GM12878 (cell line): Measurements from ENCODE around the gene ZNF22. TPM values are rescaled to one million over a fixed set of nuclear protein-coding genes. Genes with fewer than 3 reads are reported as not detected.

ENCODE experiments used
- BACH1 ChIP-seq: fragments of 450-650 bp; IDR thresholded peaks from 2 replicates; pipeline ENCODE4 v1.6.1; 2017; ENCODE audit warnings: mild to moderate bottlenecking, borderline replicate concordance
- CBX3 ChIP-seq: fragments of 200-600 bp; sonication (generic); IDR thresholded peaks from 2 replicates; pipeline ENCODE4 v1.6.1; 2016; ENCODE audit warnings: low read depth, borderline replicate concordance
- CHD4 ChIP-seq: fragments of 200-600 bp; sonication (generic); IDR thresholded peaks from 2 replicates; pipeline ENCODE4 v1.6.1; 2016; ENCODE audit warnings: mild to moderate bottlenecking
- EED ChIP-seq: sonication (generic); IDR thresholded peaks from 2 replicates; pipeline ENCODE4 v1.6.1; 2016; ENCODE audit warnings: antibody characterized with exemption, low read depth
- ESRRA ChIP-seq: IDR thresholded peaks from 2 replicates; pipeline ENCODE4 v1.6.1; 2012; ENCODE audit warnings: mild to moderate bottlenecking, low read length, improper control_type of control experiment
- HDAC6 ChIP-seq: fragments of 200-600 bp; sonication (generic); IDR thresholded peaks from one replicate; pipeline ENCODE4 v1.8.0; 2017; ENCODE audit warnings: antibody characterized with exemption; ENCODE audit not compliant: unreplicated experiment
- HDGF ChIP-seq: fragments of 450-650 bp; IDR thresholded peaks from 2 replicates; pipeline ENCODE4 v1.6.1; 2016; ENCODE audit warnings: antibody characterized with exemption
- IRF4 ChIP-seq: IDR thresholded peaks from 2 replicates; pipeline ENCODE4 v1.6.1; 2011; ENCODE audit warnings: low read depth, low read length
- JUND ChIP-seq: IDR thresholded peaks from 2 replicates; pipeline ENCODE4 v1.6.1; 2012; ENCODE audit warnings: low read depth, mild to moderate bottlenecking, low read length, improper control_type of control experiment, moderate library complexity
- MEF2B ChIP-seq: fragments of 450-650 bp; IDR thresholded peaks from 2 replicates; pipeline ENCODE4 v1.6.1; 2018; ENCODE audit warnings: mild to moderate bottlenecking, moderate library complexity; ENCODE audit not compliant: partially characterized antibody, poor library complexity, severe bottlenecking
- MXI1 ChIP-seq: fragments of 150-350 bp; IDR thresholded peaks from 2 replicates; pipeline ENCODE4 v1.6.1; 2011; ENCODE audit warnings: low read depth, mild to moderate bottlenecking, inconsistent platforms, low read length, improper control_type of control experiment
- MYC ChIP-seq: IDR thresholded peaks from 2 replicates; pipeline ENCODE4 v1.6.1; 2011; ENCODE audit warnings: mild to moderate bottlenecking, low read length, moderate library complexity, inconsistent platforms; ENCODE audit not compliant: insufficient read depth, insufficient replicate concordance, insufficient read length, severe bottlenecking
- NBN ChIP-seq: fragments of 450-650 bp; IDR thresholded peaks from 2 replicates; pipeline ENCODE4 v1.6.1; 2016
- NFYB ChIP-seq: IDR thresholded peaks from 2 replicates; pipeline ENCODE4 v1.6.1; 2011; ENCODE audit warnings: low read depth, mild to moderate bottlenecking, low read length, improper control_type of control experiment, moderate library complexity; ENCODE audit not compliant: insufficient read depth
- POLR2AphosphoS5 ChIP-seq: IDR thresholded peaks from 2 replicates; pipeline ENCODE4 v1.6.1; 2011; ENCODE audit warnings: mild to moderate bottlenecking, low read length, inconsistent platforms
- RB1 ChIP-seq: fragments of 450-650 bp; formaldehyde crosslinking; IDR thresholded peaks from 2 replicates; pipeline ENCODE4 v1.6.1; 2017; ENCODE audit warnings: mild to moderate bottlenecking, borderline replicate concordance
- SMC3 ChIP-seq: IDR thresholded peaks from 2 replicates; pipeline ENCODE4 v1.6.1; 2011; ENCODE audit warnings: low read length, improper control_type of control experiment, borderline replicate concordance
- SUZ12 ChIP-seq: fragments of 200-600 bp; sonication (generic); IDR thresholded peaks from one replicate; pipeline ENCODE4 v1.6.1; 2018; ENCODE audit warnings: antibody characterized with exemption, mild to moderate bottlenecking; ENCODE audit not compliant: unreplicated experiment
- TCF7 ChIP-seq: IDR thresholded peaks from 2 replicates; pipeline ENCODE4 v1.6.1; 2014; ENCODE audit warnings: antibody characterized with exemption, borderline replicate concordance
- ZSCAN29 ChIP-seq: fragments of 450-650 bp; IDR thresholded peaks from 2 replicates; pipeline ENCODE4 v1.6.1; 2017; ENCODE audit warnings: mild to moderate bottlenecking, moderate library complexity
- polyA plus RNA-seq, 11 experiments: library from polyadenylated mRNA; depleted of rRNA in 4 of 11; unstranded in 6 of 11; stranded (reverse) in 5 of 11; fragments of >200 nt; fragmentation: Nextera tagmentation in 4 of 11; fragmentation: Illumina TruSeq in 1 of 11; extraction: Ambion mirVana in 4 of 11; extraction: Trizol in 1 of 11; gene quantifications; 1 replicate in 1 of 11; 2 replicates in 10 of 11; pipeline versions ENCODE4 v1.2.1 to v1.2.3, GENCODE V29; 2011 to 2016; ENCODE audit warnings: inconsistent platforms in 2 of 11, missing spikeins in 2 of 11, low read depth in 1 of 11
- total RNA-seq, 4 experiments: library from RNA; depleted of rRNA in 3 of 4; stranded (reverse); fragments of >200 nt in 3 of 4; fragmentation: Illumina TruSeq in 1 of 4; extraction: Trizol in 1 of 4; gene quantifications; 2 replicates each; pipeline versions ENCODE4 v1.2.1 to v1.2.3, GENCODE V29; 2013 to 2021
- TF ChIP-seq, protein P1 (sequence below): IDR thresholded peaks from 2 replicates; pipeline ENCODE4 v1.6.1; 2012; ENCODE audit warnings: mild to moderate bottlenecking, low read depth, low read length
- TF ChIP-seq, protein P2 (sequence below): IDR thresholded peaks from 2 replicates; pipeline ENCODE4 v1.6.1; 2011; ENCODE audit warnings: low read depth, mild to moderate bottlenecking, low read length, moderate library complexity, borderline replicate concordance; ENCODE audit errors: extremely low read depth
- TF ChIP-seq, protein P3 (sequence below): fragments of 450-650 bp; IDR thresholded peaks from 2 replicates; pipeline ENCODE4 v1.6.1; 2017; ENCODE audit warnings: borderline replicate concordance

Gene ZNF22
- total and polyA plus RNA-seq, 10 of the 15 experiments (the other 5 are each of a cell fraction or from before 2014, with no cell fraction given) = 31.1 to 74.4 (median 43.8) TPM

DNA sequence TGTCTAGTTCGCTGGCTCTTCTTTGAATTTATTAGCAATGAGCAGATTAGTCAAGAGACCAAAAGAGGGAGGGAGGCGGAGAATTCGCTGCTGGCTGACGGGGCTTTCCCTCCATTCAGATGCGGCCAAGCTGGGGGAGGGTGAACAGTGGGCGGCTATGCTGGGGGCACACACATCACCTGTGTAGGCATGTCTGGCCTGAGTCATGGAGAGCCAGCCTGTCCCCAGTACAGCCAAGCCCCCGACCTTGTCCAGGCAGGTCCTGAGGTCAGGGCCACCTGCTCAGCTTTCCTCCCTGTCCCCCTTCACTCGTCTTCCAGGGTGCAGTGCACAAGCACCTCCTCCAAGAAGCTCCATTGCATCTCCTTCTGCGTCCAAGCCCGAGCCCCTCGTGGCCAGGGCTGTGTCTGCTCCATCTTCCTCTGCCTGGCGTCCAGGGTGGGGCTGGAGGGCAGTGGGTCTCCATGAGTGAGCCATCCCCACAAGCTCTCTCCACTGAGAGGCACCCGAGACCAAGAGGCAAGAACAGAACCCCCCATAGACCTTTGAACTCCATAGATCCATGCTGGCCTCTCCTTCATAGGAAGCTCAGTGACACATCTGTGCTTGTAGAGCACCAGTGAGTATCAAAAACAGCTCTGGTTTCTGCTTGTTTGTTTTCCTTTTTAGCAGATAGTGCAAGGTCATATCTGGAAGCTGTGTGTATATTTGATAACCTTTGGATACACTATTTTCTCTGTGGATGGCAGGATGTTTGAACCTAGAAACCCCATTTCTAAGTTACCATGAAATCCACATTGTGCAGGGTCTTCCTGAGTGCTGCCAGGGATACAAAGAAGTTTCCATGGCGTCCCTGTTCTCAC is 20.2 kb upstream of the ZNF22 start (continued):
- TF ChIP-seq, protein P1, sequence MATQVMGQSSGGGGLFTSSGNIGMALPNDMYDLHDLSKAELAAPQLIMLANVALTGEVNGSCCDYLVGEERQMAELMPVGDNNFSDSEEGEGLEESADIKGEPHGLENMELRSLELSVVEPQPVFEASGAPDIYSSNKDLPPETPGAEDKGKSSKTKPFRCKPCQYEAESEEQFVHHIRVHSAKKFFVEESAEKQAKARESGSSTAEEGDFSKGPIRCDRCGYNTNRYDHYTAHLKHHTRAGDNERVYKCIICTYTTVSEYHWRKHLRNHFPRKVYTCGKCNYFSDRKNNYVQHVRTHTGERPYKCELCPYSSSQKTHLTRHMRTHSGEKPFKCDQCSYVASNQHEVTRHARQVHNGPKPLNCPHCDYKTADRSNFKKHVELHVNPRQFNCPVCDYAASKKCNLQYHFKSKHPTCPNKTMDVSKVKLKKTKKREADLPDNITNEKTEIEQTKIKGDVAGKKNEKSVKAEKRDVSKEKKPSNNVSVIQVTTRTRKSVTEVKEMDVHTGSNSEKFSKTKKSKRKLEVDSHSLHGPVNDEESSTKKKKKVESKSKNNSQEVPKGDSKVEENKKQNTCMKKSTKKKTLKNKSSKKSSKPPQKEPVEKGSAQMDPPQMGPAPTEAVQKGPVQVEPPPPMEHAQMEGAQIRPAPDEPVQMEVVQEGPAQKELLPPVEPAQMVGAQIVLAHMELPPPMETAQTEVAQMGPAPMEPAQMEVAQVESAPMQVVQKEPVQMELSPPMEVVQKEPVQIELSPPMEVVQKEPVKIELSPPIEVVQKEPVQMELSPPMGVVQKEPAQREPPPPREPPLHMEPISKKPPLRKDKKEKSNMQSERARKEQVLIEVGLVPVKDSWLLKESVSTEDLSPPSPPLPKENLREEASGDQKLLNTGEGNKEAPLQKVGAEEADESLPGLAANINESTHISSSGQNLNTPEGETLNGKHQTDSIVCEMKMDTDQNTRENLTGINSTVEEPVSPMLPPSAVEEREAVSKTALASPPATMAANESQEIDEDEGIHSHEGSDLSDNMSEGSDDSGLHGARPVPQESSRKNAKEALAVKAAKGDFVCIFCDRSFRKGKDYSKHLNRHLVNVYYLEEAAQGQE = no peak
- no peak for TF ChIP-seq MEF2B
- no peak for TF ChIP-seq IRF4
- TF ChIP-seq MYC = no peak
- TF ChIP-seq, protein P2, sequence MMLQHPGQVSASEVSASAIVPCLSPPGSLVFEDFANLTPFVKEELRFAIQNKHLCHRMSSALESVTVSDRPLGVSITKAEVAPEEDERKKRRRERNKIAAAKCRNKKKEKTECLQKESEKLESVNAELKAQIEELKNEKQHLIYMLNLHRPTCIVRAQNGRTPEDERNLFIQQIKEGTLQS = no peak
- TF ChIP-seq POLR2AphosphoS5 = no peak
- no peak for TF ChIP-seq CBX3
- TF ChIP-seq SUZ12 = no peak
- no peak for TF ChIP-seq HDAC6
- TF ChIP-seq ESRRA = no peak
- no peak for TF ChIP-seq TCF7
- TF ChIP-seq NFYB = no peak
- TF ChIP-seq MXI1 = no peak
- no peak for TF ChIP-seq JUND
- TF ChIP-seq ZSCAN29 = no peak
- TF ChIP-seq RB1 = no peak
- TF ChIP-seq HDGF = peak; percentile 75
- TF ChIP-seq SMC3 = no peak
- TF ChIP-seq CHD4 = no peak
- no peak for TF ChIP-seq EED
- TF ChIP-seq, protein P3, sequence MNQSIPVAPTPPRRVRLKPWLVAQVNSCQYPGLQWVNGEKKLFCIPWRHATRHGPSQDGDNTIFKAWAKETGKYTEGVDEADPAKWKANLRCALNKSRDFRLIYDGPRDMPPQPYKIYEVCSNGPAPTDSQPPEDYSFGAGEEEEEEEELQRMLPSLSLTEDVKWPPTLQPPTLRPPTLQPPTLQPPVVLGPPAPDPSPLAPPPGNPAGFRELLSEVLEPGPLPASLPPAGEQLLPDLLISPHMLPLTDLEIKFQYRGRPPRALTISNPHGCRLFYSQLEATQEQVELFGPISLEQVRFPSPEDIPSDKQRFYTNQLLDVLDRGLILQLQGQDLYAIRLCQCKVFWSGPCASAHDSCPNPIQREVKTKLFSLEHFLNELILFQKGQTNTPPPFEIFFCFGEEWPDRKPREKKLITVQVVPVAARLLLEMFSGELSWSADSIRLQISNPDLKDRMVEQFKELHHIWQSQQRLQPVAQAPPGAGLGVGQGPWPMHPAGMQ = no peak
- no peak for TF ChIP-seq BACH1
- TF ChIP-seq NBN = no peak
